ENCODE data around the gene C1orf141.

DNA sequence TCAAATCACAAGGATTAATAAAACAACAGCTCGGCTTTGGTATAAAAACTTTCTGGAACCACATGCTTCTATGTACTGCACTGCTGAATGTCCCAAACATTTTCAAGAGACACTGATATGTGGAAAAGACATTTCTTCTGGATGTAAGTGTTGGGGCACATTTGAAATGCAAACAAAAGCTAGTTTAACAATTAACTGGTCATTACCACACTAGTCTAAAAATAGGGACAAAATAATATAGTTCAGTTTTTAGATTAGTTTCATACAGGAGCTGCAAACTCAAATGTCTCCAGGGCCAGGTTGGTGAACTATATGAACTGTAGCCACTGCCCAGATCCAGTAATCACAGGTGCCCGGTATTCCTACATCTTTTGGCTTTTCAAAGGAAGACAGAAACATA lies 34.7 kb upstream of the C1orf141 start:
- TF ChIP-seq, protein P1, sequence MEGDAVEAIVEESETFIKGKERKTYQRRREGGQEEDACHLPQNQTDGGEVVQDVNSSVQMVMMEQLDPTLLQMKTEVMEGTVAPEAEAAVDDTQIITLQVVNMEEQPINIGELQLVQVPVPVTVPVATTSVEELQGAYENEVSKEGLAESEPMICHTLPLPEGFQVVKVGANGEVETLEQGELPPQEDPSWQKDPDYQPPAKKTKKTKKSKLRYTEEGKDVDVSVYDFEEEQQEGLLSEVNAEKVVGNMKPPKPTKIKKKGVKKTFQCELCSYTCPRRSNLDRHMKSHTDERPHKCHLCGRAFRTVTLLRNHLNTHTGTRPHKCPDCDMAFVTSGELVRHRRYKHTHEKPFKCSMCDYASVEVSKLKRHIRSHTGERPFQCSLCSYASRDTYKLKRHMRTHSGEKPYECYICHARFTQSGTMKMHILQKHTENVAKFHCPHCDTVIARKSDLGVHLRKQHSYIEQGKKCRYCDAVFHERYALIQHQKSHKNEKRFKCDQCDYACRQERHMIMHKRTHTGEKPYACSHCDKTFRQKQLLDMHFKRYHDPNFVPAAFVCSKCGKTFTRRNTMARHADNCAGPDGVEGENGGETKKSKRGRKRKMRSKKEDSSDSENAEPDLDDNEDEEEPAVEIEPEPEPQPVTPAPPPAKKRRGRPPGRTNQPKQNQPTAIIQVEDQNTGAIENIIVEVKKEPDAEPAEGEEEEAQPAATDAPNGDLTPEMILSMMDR (IDR thresholded peaks at IDR 0.05): no peak
- TF ChIP-seq EP300 (IDR thresholded peaks at IDR 0.05) (no peak), POLR2A (IDR thresholded peaks at IDR 0.05) (no peak), POLR2AphosphoS5 (IDR thresholded peaks at IDR 0.05) (no peak)
